GM18526 (cell line): ENCODE measurements around the gene MAPK7.
A peak's percentile ranks its signal among the peaks of the same experiment; 100 is the strongest.

Experiments
- POLR2A ChIP-seq: IDR thresholded peaks from 3 replicates; pipeline ENCODE4 v1.6.1; 2011; ENCODE audit not compliant: insufficient read length; ENCODE audit errors: extremely low read depth

The MAPK7 gene

GRCh38 chr17:19348806-19349205 is 29.5 kb upstream of the MAPK7 start:
- no peak for TF ChIP-seq POLR2A

- TF ChIP-seq POLR2A = no peak
These were observed 23.6 kb upstream of the MAPK7 start for GRCh38 chr17:19354748-19355147.

- no peak for TF ChIP-seq POLR2A
These were observed 20.9 kb upstream of the MAPK7 start for GRCh38 chr17:19357351-19357750.

- no peak for TF ChIP-seq POLR2A
These were observed 20.5 kb upstream of the MAPK7 start for GRCh38 chr17:19357761-19358160.

GRCh38 chr17:19359151-19359550 is 19.1 kb upstream of the MAPK7 start:
- TF ChIP-seq POLR2A = no peak

- no peak for TF ChIP-seq POLR2A
These were observed 18.4 kb upstream of the MAPK7 start for GRCh38 chr17:19359856-19360255.

- TF ChIP-seq POLR2A = no peak
These were observed 17.5 kb upstream of the MAPK7 start for GRCh38 chr17:19360772-19361171.

GRCh38 chr17:19361326-19361725 is 17.0 kb upstream of the MAPK7 start:
- TF ChIP-seq POLR2A = no peak

- TF ChIP-seq POLR2A = no peak
These were observed 16.4 kb upstream of the MAPK7 start for GRCh38 chr17:19361944-19362276.

GRCh38 chr17:19362277-19363113 is 15.8 kb upstream of the MAPK7 start, which contains the start of gene B9D1:
B9D1 (minus strand) TSS chr17:19362723; CDS start chr17:19362569, 154 bp downstream.
- TF ChIP-seq POLR2A = peak; percentile 18

- no peak for TF ChIP-seq POLR2A
These were observed 15.2 kb upstream of the MAPK7 start for GRCh38 chr17:19363114-19363438.

- no peak for TF ChIP-seq POLR2A
These were observed 14.8 kb upstream of the MAPK7 start for GRCh38 chr17:19363460-19364035.

- no peak for TF ChIP-seq POLR2A
These were observed 13.4 kb upstream of the MAPK7 start for GRCh38 chr17:19364699-19365498.

- TF ChIP-seq POLR2A = no peak
These were observed 12.8 kb upstream of the MAPK7 start for GRCh38 chr17:19365499-19365817.

GRCh38 chr17:19365833-19366636 is 12.3 kb upstream of the MAPK7 start:
- no peak for TF ChIP-seq POLR2A
